ENCODE data around the gene CACNB2. TPM values are rescaled to one million over a fixed set of nuclear protein-coding genes. Genes with fewer than 3 reads are reported as not detected.

Gene CACNB2
- total and polyA plus RNA-seq, 12 donors: 4.3 to 82.3 (median 12.9) TPM

DNA sequence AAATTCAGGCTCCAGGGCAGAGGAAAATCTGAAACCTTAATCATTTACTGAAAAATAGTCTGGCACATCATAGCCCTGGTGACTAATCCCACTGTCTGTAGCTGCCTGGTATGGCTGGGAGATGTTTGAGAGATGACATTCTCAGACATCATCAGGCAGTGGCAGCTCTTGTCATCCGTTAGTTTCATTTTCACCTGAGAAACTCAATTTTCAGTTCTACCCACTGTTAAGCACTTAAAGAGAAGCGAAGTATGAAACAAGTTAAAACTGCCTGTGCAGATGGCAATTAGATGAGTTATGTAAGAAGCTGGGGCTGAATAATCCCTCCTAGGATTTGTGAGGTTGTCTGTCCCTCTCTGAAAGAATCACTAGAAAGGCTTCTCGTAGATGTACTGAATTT is 361.0 kb downstream of the CACNB2 start:
- no peak overlapping the region for H3K27ac ChIP-seq
- no peaks in the 10 kb centered on the region for H3K27me3 ChIP-seq
- no peak for TF ChIP-seq POLR2A (IDR thresholded peaks at IDR 0.05)
- TF ChIP-seq, protein P1, sequence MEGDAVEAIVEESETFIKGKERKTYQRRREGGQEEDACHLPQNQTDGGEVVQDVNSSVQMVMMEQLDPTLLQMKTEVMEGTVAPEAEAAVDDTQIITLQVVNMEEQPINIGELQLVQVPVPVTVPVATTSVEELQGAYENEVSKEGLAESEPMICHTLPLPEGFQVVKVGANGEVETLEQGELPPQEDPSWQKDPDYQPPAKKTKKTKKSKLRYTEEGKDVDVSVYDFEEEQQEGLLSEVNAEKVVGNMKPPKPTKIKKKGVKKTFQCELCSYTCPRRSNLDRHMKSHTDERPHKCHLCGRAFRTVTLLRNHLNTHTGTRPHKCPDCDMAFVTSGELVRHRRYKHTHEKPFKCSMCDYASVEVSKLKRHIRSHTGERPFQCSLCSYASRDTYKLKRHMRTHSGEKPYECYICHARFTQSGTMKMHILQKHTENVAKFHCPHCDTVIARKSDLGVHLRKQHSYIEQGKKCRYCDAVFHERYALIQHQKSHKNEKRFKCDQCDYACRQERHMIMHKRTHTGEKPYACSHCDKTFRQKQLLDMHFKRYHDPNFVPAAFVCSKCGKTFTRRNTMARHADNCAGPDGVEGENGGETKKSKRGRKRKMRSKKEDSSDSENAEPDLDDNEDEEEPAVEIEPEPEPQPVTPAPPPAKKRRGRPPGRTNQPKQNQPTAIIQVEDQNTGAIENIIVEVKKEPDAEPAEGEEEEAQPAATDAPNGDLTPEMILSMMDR (IDR thresholded peaks at IDR 0.05): no peak
- H3K4me1 ChIP-seq (replicated peaks in 1 of 2): peaks cover 0 to 9% of the 10 kb centered on the region in 2 donors
- peak in 1 of 7 donors; percentile 17 for DNase-seq
- no peaks in the 10 kb centered on the region for H3K9me3 ChIP-seq (replicated peaks in 1 of 3)
- WGBS, 4 donors: 63 to 79% (median 66%) methylated on average over 3 of the region's 3 CpGs
- H3K4me3 ChIP-seq: no peak overlapping the region
- no peaks in the 10 kb centered on the region for H3K36me3 ChIP-seq (replicated peaks in 1 of 2)
- intact Hi-C loops (cut with DNase I): no loop called here

DNA sequence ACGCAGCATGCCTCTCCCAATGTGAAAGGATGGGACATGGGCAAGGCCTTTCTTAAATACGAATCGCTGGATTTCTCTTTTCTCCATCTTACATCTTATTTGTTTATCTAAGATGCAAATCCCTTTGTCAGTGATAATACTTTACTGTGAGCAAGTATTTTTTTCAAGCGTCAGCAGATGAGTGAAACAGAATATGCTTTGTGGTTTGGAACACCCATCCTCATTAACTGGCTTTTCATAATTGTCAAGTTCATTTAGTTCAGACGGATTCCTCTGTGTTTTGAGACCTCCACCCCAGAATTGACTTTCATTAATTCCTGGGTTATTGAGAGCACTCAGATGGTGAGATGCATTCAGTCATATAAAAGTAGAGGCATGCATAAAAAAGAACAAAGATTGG is 361.4 kb downstream of the CACNB2 start:
- no peak for DNase-seq
- H3K9me3 ChIP-seq (replicated peaks in 1 of 3): no peaks in the 10 kb centered on the region
- intact Hi-C loops (cut with DNase I): no loop called here
- no peak overlapping the region for H3K27ac ChIP-seq
- no peaks in the 10 kb centered on the region for H3K27me3 ChIP-seq
- 74 to 87% (median 79%) methylated on average over 5 of the region's 5 CpGs for WGBS, 4 donors
- peaks cover 0 to 12% of the 10 kb centered on the region in 2 donors for H3K4me1 ChIP-seq (replicated peaks in 1 of 2)
- no peaks in the 10 kb centered on the region for H3K36me3 ChIP-seq (replicated peaks in 1 of 2)
- TF ChIP-seq POLR2A (IDR thresholded peaks at IDR 0.05): no peak
- TF ChIP-seq, protein P1 (IDR thresholded peaks at IDR 0.05): no peak
- H3K4me3 ChIP-seq: no peak overlapping the region

DNA sequence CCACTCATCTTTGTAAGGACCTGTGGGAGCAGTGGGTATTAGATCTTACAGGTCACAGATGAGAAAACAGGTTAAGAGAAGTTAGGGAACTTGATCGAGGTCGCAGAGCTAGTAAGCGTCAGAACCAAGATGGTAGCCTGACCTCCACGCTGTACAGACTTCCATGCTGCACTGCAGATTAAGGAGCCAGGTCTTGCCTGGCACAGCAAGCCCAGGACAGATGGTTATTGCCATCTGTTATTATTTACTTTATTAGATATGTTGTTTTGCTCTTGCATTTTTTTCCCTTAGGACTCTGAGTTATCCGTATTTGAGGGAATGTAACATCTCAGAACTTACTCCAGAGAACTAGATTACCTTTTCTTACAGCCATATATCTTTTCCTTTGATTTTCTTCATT is 363.9 kb downstream of the CACNB2 start:
- peaks cover 0 to 12% of the 10 kb centered on the region in 2 donors for H3K4me1 ChIP-seq (replicated peaks in 1 of 2)
- H3K9me3 ChIP-seq (replicated peaks in 1 of 3): no peaks in the 10 kb centered on the region
- H3K4me3 ChIP-seq: no peak overlapping the region
- no peak for DNase-seq
- no peak overlapping the region for H3K27ac ChIP-seq
- no peaks in the 10 kb centered on the region for H3K36me3 ChIP-seq (replicated peaks in 1 of 2)
- intact Hi-C loops (cut with DNase I): no loop called here
- 94 to 98% (median 96%) methylated on average over 5 of the region's 5 CpGs for WGBS, 4 donors
- H3K27me3 ChIP-seq: no peaks in the 10 kb centered on the region
- TF ChIP-seq, protein P1 (IDR thresholded peaks at IDR 0.05): no peak
- no peak for TF ChIP-seq POLR2A (IDR thresholded peaks at IDR 0.05)

DNA sequence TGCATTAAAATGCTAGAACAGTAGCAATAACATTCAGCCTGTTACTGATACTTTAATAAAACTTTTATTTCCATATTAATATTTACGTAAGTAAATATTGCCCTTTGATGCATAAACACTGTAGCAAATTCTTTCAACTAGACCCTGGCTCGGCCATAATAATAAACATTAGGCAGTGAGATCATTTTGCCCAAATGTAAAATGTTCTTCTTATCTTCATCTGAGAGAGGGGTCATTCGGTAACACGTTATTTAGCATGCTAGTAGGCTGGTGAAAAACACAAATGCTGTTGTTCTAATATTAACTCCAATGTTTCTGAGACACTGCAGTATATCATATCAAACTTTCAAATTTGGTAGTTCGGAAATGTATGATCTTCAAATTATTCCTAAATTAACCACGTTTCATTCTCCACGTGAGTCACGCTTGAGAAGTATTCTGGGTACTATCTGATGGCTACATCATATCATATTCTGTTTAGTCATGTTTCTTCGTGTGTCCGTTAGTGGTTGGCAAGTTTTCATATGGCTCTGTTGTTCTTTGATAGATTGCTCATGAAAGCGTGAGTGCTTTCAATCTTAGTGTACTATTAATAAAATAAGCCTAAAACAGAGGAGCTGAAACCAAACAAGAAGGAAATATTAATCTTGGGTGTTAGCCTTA is 365.4 kb downstream of the CACNB2 start:
- no peak for TF ChIP-seq POLR2A (IDR thresholded peaks at IDR 0.05)
- TF ChIP-seq, protein P1 (IDR thresholded peaks at IDR 0.05): no peak
- no peaks in the 10 kb centered on the region for H3K36me3 ChIP-seq (replicated peaks in 1 of 2)
- 33 to 44% (median 40%) methylated on average over 11 of the region's 11 CpGs for WGBS, 4 donors
- DNase-seq: peak in 1 of 7 donors; percentile 15
- intact Hi-C loops (cut with DNase I): no loop called here
- H3K27ac ChIP-seq: no peak overlapping the region
- no peaks in the 10 kb centered on the region for H3K27me3 ChIP-seq
- H3K4me3 ChIP-seq: no peak overlapping the region
- H3K9me3 ChIP-seq (replicated peaks in 1 of 3): no peaks in the 10 kb centered on the region
- H3K4me1 ChIP-seq (replicated peaks in 1 of 2): peaks cover 0 to 12% of the 10 kb centered on the region in 2 donors

All from adrenal gland (tissue), 12 donors.